ENCODE data around the gene FAM50B.

DNA sequence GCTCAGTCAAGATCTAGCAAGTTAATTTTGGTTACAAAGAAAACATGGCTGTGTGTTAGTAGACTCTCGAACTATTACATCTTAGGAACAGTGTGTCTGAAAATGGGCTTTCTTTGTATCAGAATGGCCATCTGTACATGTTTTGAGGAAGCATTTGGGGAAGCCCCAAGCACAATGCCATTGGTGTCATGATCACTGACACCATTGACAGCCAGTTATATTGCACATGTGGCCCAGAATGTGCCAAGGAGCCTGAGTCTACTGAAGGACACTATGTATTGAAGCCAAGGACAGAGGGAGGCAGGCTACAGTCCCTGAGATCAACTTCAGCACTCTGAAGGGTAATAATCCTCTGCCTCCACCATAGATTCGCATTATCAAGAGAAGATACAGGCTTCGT is 12.6 kb upstream of the FAM50B start:
- TF ChIP-seq, protein P1, sequence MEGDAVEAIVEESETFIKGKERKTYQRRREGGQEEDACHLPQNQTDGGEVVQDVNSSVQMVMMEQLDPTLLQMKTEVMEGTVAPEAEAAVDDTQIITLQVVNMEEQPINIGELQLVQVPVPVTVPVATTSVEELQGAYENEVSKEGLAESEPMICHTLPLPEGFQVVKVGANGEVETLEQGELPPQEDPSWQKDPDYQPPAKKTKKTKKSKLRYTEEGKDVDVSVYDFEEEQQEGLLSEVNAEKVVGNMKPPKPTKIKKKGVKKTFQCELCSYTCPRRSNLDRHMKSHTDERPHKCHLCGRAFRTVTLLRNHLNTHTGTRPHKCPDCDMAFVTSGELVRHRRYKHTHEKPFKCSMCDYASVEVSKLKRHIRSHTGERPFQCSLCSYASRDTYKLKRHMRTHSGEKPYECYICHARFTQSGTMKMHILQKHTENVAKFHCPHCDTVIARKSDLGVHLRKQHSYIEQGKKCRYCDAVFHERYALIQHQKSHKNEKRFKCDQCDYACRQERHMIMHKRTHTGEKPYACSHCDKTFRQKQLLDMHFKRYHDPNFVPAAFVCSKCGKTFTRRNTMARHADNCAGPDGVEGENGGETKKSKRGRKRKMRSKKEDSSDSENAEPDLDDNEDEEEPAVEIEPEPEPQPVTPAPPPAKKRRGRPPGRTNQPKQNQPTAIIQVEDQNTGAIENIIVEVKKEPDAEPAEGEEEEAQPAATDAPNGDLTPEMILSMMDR (IDR thresholded peaks at IDR 0.05): no peak
- no peak for TF ChIP-seq POLR2A (IDR thresholded peaks at IDR 0.05)
